ENCODE data around the gene ALS2. TPM values are rescaled to one million over a fixed set of nuclear protein-coding genes. Genes with fewer than 3 reads are reported as not detected.

ALS2 gene
- total RNA-seq, 1 donor from 2014 or later, result 54.0 TPM

DNA sequence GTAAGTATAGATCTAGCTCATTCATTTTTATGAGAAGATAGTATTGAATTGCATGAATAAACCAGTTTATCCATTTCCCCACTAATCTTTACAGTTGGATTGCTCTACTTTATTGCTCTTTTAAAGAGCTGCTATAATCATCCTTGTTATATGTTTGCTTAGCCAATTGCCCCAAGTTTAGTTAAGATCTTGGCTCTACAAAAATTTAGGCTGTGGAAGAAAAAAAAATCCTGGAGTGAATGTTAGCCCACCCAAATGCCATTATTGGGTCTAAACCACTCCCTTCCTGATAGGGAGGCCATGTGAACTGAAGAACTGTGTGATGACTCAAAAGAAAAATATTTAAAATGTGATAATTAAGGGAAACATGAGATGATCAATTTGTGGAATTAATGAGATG is 2.9 kb downstream of the ALS2 start:
- Histone ChIP-seq H4K20me1 (ENCODE audit: insufficient read depth, low read length) (peaks cover 63% of the 10 kb centered on the region), H3K9ac (ENCODE audit: low read length) (no peak overlapping the region), H3K4me3 (ENCODE audit: insufficient read depth, low read depth, low read length) (no peak overlapping the region), H3K4me1 (ENCODE audit: insufficient read depth, low read length) (peaks cover 35% of the 10 kb centered on the region), H3K36me3 (ENCODE audit: insufficient read depth, low read length) (no peaks in the 10 kb centered on the region), H3K4me2 (ENCODE audit: low read length) (peak overlapping the region; percentile 93), H3K79me2 (ENCODE audit: insufficient read depth, low read length) (peaks cover 78% of the 10 kb centered on the region), H3K27me3 (ENCODE audit: insufficient read depth, low read length) (no peaks in the 10 kb centered on the region), H3K27ac (ENCODE audit: low read depth, low read length) (no peak overlapping the region), H2AFZ (ENCODE audit: low read depth, low read length) (no peak overlapping the region), H3K9me3 (ENCODE audit: insufficient read depth, low read depth, low read length) (no peaks in the 10 kb centered on the region)
- Mint-ChIP-seq H3K4me1 (ENCODE audit: low read depth, unreplicated experiment) (peaks cover 40% of the 10 kb centered on the region), H3K4me3 (ENCODE audit: unreplicated experiment) (peak overlapping the region; percentile 96), H3K9me3 (ENCODE audit: unreplicated experiment) (no peaks in the 10 kb centered on the region), H3K27me3 (ENCODE audit: low read depth, unreplicated experiment) (peaks cover 3% of the 10 kb centered on the region), H3K27ac (ENCODE audit: unreplicated experiment) (peak overlapping the region; percentile 47), H3K36me3 (ENCODE audit: low read depth, unreplicated experiment) (peaks cover 2% of the 10 kb centered on the region)
- TF ChIP-seq CTCF (IDR thresholded peaks at IDR 0.05; ENCODE audit: insufficient read depth, low read depth, low read length) (no peak), EZH2 (IDR thresholded peaks at IDR 0.05; ENCODE audit: insufficient read depth, low read length) (no peak)
- no peak for FAIRE-seq
- DNase-seq (ENCODE audit: low read depth), result no peak

GRCh38 chr2:201777043-201777442 is 3.7 kb downstream of the ALS2 start:
- TF ChIP-seq CTCF (IDR thresholded peaks at IDR 0.05; ENCODE audit: insufficient read depth, low read depth, low read length), result no peak
- no peak for TF ChIP-seq EZH2 (IDR thresholded peaks at IDR 0.05; ENCODE audit: insufficient read depth, low read length)
- Mint-ChIP-seq H3K27me3 (ENCODE audit: low read depth, unreplicated experiment) (no peaks in the 10 kb centered on the region), H3K36me3 (ENCODE audit: low read depth, unreplicated experiment) (peaks cover 2% of the 10 kb centered on the region), H3K27ac (ENCODE audit: unreplicated experiment) (peak overlapping the region; percentile 74), H3K4me1 (ENCODE audit: low read depth, unreplicated experiment) (peaks cover 40% of the 10 kb centered on the region), H3K9me3 (ENCODE audit: unreplicated experiment) (no peaks in the 10 kb centered on the region), H3K4me3 (ENCODE audit: unreplicated experiment) (peak overlapping the region; percentile 24)
- H3K79me2 ChIP-seq (ENCODE audit: insufficient read depth, low read length), result peaks cover 85% of the 10 kb centered on the region
- peaks cover 66% of the 10 kb centered on the region for H4K20me1 ChIP-seq (ENCODE audit: insufficient read depth, low read length)
- peak overlapping the region; percentile 27 for H3K4me2 ChIP-seq (ENCODE audit: low read length)
- peak overlapping the region; percentile 2 for H3K9ac ChIP-seq (ENCODE audit: low read length)
- peak; percentile 69 for FAIRE-seq
- no peak overlapping the region for H3K4me3 ChIP-seq (ENCODE audit: insufficient read depth, low read depth, low read length)
- H3K27me3 ChIP-seq (ENCODE audit: insufficient read depth, low read length), result no peaks in the 10 kb centered on the region
- H3K36me3 ChIP-seq (ENCODE audit: insufficient read depth, low read length), result no peaks in the 10 kb centered on the region
- no peak for DNase-seq (ENCODE audit: low read depth)
- H3K4me1 ChIP-seq (ENCODE audit: insufficient read depth, low read length), result peaks cover 35% of the 10 kb centered on the region
- H3K9me3 ChIP-seq (ENCODE audit: insufficient read depth, low read depth, low read length), result no peaks in the 10 kb centered on the region
- no peak overlapping the region for H2AFZ ChIP-seq (ENCODE audit: low read depth, low read length)
- no peak overlapping the region for H3K27ac ChIP-seq (ENCODE audit: low read depth, low read length)

DNA sequence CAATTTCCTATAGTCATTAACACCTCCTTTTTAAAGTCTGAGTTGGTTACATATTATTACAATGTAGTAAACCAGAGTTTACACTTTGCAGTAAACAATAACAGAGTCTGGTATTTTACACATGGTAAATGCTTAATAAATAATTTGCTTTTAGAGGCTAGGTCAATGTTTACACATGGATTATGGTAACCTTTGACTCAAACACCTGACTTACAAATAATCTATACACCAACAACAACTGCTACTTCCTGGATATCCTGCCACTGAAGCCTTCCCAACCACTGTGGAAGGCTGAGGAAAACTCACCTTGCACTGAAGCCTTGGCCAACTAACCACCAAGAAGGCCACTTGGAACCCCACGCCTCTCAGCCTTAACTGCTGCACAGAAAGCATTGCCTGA is 5.4 kb downstream of the ALS2 start:
- H4K20me1 ChIP-seq (ENCODE audit: insufficient read depth, low read length), result peaks cover 75% of the 10 kb centered on the region
- TF ChIP-seq CTCF (IDR thresholded peaks at IDR 0.05; ENCODE audit: insufficient read depth, low read depth, low read length), result no peak
- no peak for TF ChIP-seq EZH2 (IDR thresholded peaks at IDR 0.05; ENCODE audit: insufficient read depth, low read length)
- no peaks in the 10 kb centered on the region for H3K27me3 Mint-ChIP-seq (ENCODE audit: low read depth, unreplicated experiment)

More for the DNA sequence above, 5.4 kb downstream of the ALS2 start:
- Histone ChIP-seq H2AFZ (ENCODE audit: low read depth, low read length) (no peak overlapping the region), H3K27me3 (ENCODE audit: insufficient read depth, low read length) (no peaks in the 10 kb centered on the region), H3K27ac (ENCODE audit: low read depth, low read length) (no peak overlapping the region), H3K4me2 (ENCODE audit: low read length) (no peak overlapping the region), H3K36me3 (ENCODE audit: insufficient read depth, low read length) (no peaks in the 10 kb centered on the region), H3K9me3 (ENCODE audit: insufficient read depth, low read depth, low read length) (no peaks in the 10 kb centered on the region), H3K79me2 (ENCODE audit: insufficient read depth, low read length) (peaks cover 95% of the 10 kb centered on the region), H3K4me1 (ENCODE audit: insufficient read depth, low read length) (peaks cover 35% of the 10 kb centered on the region), H3K9ac (ENCODE audit: low read length) (no peak overlapping the region), H3K4me3 (ENCODE audit: insufficient read depth, low read depth, low read length) (no peak overlapping the region)
- FAIRE-seq (peak; percentile 70), DNase-seq (ENCODE audit: low read depth) (no peak)
- Mint-ChIP-seq H3K4me3 (ENCODE audit: unreplicated experiment) (no peak overlapping the region), H3K9me3 (ENCODE audit: unreplicated experiment) (no peaks in the 10 kb centered on the region), H3K27ac (ENCODE audit: unreplicated experiment) (no peak overlapping the region), H3K36me3 (ENCODE audit: low read depth, unreplicated experiment) (peaks cover 2% of the 10 kb centered on the region), H3K4me1 (ENCODE audit: low read depth, unreplicated experiment) (peaks cover 41% of the 10 kb centered on the region)
